Measurements from ENCODE around the gene ASH1L.
"Not testable (repeated sequence)": the region's sequence is repeated elsewhere in the genome, so short reads cannot be mapped to it uniquely, and the experiment has no call there.

DNA sequence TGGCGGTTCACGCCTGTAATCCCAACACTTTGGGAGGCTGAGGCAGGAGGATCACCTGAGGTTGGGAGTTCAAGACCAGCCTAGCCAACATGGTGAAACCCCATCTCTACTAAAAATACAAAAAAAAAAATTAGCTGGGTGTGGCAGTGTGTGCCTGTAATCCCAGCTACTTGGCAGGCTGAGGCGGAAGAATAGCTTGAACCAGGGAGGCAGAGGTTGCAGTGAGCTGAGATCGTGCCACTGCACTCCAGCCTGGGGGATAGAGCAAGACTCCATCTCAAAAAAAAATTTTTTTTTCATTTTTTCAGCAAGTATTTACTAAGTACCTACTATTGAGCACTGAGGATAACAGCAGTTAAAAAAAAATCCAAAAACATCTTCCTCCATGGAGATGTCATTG lies 69.0 kb downstream of the ASH1L start:
- TF ChIP-seq, protein P1, sequence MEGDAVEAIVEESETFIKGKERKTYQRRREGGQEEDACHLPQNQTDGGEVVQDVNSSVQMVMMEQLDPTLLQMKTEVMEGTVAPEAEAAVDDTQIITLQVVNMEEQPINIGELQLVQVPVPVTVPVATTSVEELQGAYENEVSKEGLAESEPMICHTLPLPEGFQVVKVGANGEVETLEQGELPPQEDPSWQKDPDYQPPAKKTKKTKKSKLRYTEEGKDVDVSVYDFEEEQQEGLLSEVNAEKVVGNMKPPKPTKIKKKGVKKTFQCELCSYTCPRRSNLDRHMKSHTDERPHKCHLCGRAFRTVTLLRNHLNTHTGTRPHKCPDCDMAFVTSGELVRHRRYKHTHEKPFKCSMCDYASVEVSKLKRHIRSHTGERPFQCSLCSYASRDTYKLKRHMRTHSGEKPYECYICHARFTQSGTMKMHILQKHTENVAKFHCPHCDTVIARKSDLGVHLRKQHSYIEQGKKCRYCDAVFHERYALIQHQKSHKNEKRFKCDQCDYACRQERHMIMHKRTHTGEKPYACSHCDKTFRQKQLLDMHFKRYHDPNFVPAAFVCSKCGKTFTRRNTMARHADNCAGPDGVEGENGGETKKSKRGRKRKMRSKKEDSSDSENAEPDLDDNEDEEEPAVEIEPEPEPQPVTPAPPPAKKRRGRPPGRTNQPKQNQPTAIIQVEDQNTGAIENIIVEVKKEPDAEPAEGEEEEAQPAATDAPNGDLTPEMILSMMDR (IDR thresholded peaks at IDR 0.05), result not testable (repeated sequence)
- TF ChIP-seq POLR2AphosphoS5 (IDR thresholded peaks at IDR 0.05), result not testable (repeated sequence)

Measured in breast epithelium (tissue), 3 donors.